ENCODE results near the gene HYAL1. TPM values are rescaled to one million over a fixed set of nuclear protein-coding genes. Genes with fewer than 3 reads are reported as not detected.

Gene HYAL1
- total RNA-seq, 2 experiments from 2014 or later: not detected

DNA sequence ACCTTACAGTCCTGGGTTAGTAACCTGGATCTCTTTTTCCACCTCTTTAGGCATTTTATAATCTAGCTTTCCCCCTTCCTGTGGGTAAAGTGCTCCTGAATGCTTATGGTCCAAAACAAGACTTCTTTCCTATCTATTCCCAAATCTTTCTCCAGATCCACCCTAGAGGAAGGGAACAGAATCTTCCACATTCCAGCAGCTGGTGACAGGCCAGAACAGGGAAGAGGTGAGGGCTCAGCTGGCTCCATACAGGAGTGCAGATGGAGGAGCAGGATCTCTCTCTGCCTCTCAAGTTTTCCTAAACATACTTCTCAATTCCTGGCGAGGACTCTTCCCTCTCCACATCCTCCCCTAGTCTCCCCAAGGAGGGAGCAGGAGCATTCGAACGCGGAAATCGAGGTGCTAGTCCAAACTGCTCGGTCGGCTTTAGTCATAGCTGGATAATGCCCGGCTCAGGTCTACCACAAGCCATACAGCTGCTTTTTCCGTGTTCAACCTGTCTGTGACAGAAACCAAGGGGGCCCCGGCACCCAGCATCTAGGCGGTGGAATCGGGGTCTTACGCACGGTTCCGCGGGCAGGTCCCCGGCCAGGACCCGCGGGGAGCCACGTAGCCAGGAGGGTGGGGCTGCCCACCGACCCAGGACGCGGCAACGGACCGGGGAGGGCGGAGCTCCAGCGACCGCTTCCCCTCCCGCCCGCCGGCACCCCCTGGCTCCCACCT, 33.2 kb upstream of the HYAL1 start:
- Mint-ChIP-seq H3K4me1 (ENCODE audit: low read depth) (peaks cover 44% of the 10 kb centered on the region), H3K9me3 (no peaks in the 10 kb centered on the region), H3K27ac (peak overlapping the region; percentile 91), H3K27me3 (no peaks in the 10 kb centered on the region), H3K36me3 (ENCODE audit: low read depth) (peaks cover 72% of the 10 kb centered on the region), H3K4me3 (peak overlapping the region; percentile 88)
- DNase-seq (peak; percentile 78), ATAC-seq (peak; percentile 21)
- TF ChIP-seq, protein P1, sequence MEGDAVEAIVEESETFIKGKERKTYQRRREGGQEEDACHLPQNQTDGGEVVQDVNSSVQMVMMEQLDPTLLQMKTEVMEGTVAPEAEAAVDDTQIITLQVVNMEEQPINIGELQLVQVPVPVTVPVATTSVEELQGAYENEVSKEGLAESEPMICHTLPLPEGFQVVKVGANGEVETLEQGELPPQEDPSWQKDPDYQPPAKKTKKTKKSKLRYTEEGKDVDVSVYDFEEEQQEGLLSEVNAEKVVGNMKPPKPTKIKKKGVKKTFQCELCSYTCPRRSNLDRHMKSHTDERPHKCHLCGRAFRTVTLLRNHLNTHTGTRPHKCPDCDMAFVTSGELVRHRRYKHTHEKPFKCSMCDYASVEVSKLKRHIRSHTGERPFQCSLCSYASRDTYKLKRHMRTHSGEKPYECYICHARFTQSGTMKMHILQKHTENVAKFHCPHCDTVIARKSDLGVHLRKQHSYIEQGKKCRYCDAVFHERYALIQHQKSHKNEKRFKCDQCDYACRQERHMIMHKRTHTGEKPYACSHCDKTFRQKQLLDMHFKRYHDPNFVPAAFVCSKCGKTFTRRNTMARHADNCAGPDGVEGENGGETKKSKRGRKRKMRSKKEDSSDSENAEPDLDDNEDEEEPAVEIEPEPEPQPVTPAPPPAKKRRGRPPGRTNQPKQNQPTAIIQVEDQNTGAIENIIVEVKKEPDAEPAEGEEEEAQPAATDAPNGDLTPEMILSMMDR (IDR thresholded peaks at IDR 0.05): no peak
- ChIA-PET CTCF (interaction anchor here (0.9 to 6.1 kb wide), 15 partner anchors 9 to 275 kb away, joined by 3 to 40 read pairs (median 4); partner anchors contain the start of genes CISH, CYB561D2, HYAL2 and HYAL3), POLR2A (interaction anchor here (0.6 to 12.3 kb wide), 22 partner anchors 8 to 1055 kb away, joined by 3 to 137 read pairs (median 6); partner anchors contain the start of genes C3orf18, CISH, CYB561D2 and GNAI2)
- intact Hi-C loops (cut with micrococcal nuclease): no loop called here

DNA sequence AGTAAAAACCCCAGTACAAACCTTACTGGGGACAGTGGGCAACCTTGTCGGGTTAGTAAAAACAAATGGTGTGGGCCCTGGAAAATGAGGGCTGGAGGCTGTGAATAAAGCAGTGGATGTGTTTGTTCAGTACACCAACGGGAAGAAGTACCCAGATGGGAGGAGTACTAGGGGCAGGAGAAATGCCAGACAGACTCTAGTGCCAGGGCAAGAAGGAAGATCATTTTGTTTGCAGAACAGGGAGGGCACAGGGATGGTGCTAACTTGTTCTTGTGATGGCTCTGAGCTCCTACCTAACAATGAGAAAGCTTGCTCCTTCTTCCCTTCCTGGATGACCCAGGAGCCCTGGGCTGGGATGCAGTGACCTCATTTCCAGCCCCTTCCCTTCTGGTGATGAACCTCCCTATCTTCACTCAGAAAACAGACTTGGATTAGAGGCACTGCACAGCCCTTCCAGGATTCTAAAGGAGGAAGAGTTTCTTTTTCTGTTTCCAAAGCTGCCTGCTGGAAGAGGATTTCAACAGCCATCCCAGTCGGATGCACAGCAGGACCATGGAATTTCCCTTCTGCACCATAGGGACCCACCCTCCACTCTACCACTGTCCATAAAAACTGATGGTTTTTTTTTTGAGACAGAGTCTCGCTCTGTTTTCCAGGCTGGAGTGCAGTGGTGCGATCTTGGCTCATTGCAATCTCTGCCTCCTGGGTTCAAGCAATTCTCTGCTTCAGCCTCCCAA, 31.1 kb upstream of the HYAL1 start:
- DNase-seq (no peak), ATAC-seq (no peak)
- intact Hi-C loops (cut with micrococcal nuclease): no loop called here
- Mint-ChIP-seq H3K27me3 (no peaks in the 10 kb centered on the region), H3K4me1 (ENCODE audit: low read depth) (peaks cover 36% of the 10 kb centered on the region), H3K27ac (peak overlapping the region; percentile 91), H3K4me3 (peak overlapping the region; percentile 88), H3K9me3 (no peaks in the 10 kb centered on the region), H3K36me3 (ENCODE audit: low read depth) (peaks cover 80% of the 10 kb centered on the region)
- ChIA-PET POLR2A (interaction anchor here (0.6 to 12.3 kb wide), 5 partner anchors 14 to 67 kb away, joined by 3 to 137 read pairs (median 4); partner anchors contain the start of genes CYB561D2, HYAL2, HYAL3 and NAA80), CTCF (interaction anchor here (1.4 to 6.1 kb wide), 3 partner anchors 11 to 109 kb away, joined by 3 to 40 read pairs (median 8); partner anchors contain the start of gene HYAL2)
- TF ChIP-seq, protein P1 (IDR thresholded peaks at IDR 0.05): no peak

DNA sequence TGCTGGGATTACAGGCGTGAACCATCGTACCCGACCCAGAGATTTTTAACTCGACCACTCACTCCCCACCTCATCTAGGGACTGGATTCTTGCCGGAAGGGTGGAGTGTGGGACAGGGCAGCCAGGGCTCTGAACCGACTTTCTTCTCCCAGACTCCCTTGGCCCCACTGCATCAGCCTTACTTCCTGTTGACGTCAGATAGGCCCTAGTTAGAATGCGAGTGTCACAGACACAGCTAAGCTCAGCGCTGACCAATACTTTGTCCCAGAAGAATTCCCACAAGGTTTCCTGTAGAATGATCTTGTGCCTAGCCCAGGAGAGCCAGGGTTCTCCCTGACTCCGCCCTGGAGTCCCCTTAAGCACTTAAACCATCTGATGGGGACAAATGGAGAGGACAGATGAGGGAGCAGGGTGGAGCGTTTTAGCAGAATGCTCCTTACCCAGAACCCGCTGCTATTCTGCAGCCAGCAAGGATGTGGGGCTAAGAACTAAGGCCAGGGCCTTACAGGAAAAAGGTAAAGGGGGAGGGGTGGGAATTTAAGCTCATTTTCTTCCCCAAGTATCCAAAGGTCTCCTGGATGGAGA, 30.5 kb upstream of the HYAL1 start:
- peak overlapping the region; percentile 88 for H3K4me3 Mint-ChIP-seq
- peak overlapping the region; percentile 91 for H3K27ac Mint-ChIP-seq
- TF ChIP-seq, protein P1 (IDR thresholded peaks at IDR 0.05): no peak
- no peaks in the 10 kb centered on the region for H3K9me3 Mint-ChIP-seq
- ChIA-PET POLR2A (interaction anchor here (0.7 to 12.3 kb wide), 3 partner anchors 14 to 35 kb away, joined by 3 to 137 read pairs (median 126); partner anchors contain the start of genes CYB561D2, HYAL2, HYAL3 and NAA80), CTCF (interaction anchor here (1.4 to 6.1 kb wide), 3 partner anchors 10 to 108 kb away, joined by 3 to 40 read pairs (median 8); partner anchors contain the start of gene HYAL2)
- H3K27me3 Mint-ChIP-seq: no peaks in the 10 kb centered on the region
- intact Hi-C loops (cut with micrococcal nuclease): no loop called here
- H3K36me3 Mint-ChIP-seq (ENCODE audit: low read depth): peaks cover 74% of the 10 kb centered on the region
- no peak for ATAC-seq
- H3K4me1 Mint-ChIP-seq (ENCODE audit: low read depth): peaks cover 32% of the 10 kb centered on the region
- DNase-seq: no peak

DNA sequence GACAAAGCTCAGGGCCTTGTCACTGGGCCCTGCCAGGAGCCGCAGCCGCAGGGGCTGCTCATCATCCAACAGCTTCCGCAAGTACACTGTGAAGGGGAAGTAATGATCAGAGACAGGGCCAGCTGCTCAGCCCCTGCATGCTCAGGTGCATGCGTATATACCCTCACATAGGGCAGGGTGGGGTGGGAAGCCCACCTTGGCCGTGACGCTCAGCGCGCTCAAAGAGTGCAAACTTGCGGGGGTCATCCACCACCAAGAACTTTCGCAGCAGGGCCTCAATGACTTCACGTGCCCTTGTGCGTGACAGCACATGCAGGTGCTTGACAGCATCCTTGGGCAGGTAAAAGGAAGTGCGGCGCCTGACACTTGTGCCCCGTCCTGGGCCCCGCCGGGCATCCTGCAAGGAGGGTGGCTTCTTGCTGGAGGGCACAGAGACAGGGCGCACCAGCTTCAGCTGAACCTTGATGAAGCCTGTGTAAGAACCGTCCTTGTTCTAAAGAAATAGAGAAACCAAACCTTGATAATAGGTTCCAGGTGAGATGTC, 28.1 kb upstream of the HYAL1 start:
- H3K9me3 Mint-ChIP-seq: no peaks in the 10 kb centered on the region
- H3K36me3 Mint-ChIP-seq (ENCODE audit: low read depth): peaks cover 60% of the 10 kb centered on the region
- peaks cover 40% of the 10 kb centered on the region for H3K4me1 Mint-ChIP-seq (ENCODE audit: low read depth)
- ChIA-PET CTCF (no interaction called here), POLR2A (interaction anchor here (0.6 to 10.9 kb wide), 5 partner anchors 9 to 257 kb away, joined by 3 to 126 read pairs (median 5); partner anchors contain the start of genes HYAL2, HYAL3, NAA80 and RASSF1)
- no peak overlapping the region for H3K27ac Mint-ChIP-seq
- DNase-seq: no peak
- intact Hi-C loops (cut with micrococcal nuclease): no loop called here
- TF ChIP-seq, protein P1 (IDR thresholded peaks at IDR 0.05): no peak
- no peak for ATAC-seq
- no peak overlapping the region for H3K4me3 Mint-ChIP-seq
- no peaks in the 10 kb centered on the region for H3K27me3 Mint-ChIP-seq

All from activated CD8-positive, alpha-beta T cell treated with anti-CD3 and anti-CD28 coated beads for 36 hours (primary cell).